Loucy (cell line): ENCODE results near the gene DKKL1.

Experiments used
- H2AFZ ChIP-seq: fragments of 200-600 bp; sonication (generic); 2 replicates; pipeline ENCODE4 v1.6.0; 2016; ENCODE audit warnings: antibody characterized with exemption, mild to moderate bottlenecking, low read length, moderate library complexity
- H3F3A ChIP-seq: fragments of 200-600 bp; 2 replicates; pipeline ENCODE4 v1.6.0; 2016; ENCODE audit warnings: antibody characterized with exemption, low read depth, mild to moderate bottlenecking
- H3K27me3 ChIP-seq: fragments of 200-600 bp; sonication (generic); 2 replicates; pipeline ENCODE4 v1.6.1; 2014; ENCODE audit warnings: low read length, mild to moderate bottlenecking; ENCODE audit not compliant: insufficient read depth, poor library complexity, severe bottlenecking
- H3K36me3 ChIP-seq: fragments of 200-600 bp; sonication (generic); 2 replicates; pipeline ENCODE4 v1.6.1; 2016; ENCODE audit warnings: low read length; ENCODE audit not compliant: insufficient read depth
- H3K4me1 ChIP-seq: fragments of 200-600 bp; sonication (generic); 2 replicates; pipeline ENCODE4 v1.5.1; 2014; ENCODE audit warnings: low read length, mild to moderate bottlenecking; ENCODE audit not compliant: insufficient read depth, poor library complexity, severe bottlenecking
- H3K4me2 ChIP-seq: fragments of 200-600 bp; sonication (generic); 2 replicates; pipeline ENCODE4 v1.6.0; 2014; ENCODE audit warnings: antibody characterized with exemption, low read length, low read depth, mild to moderate bottlenecking; ENCODE audit not compliant: poor library complexity, severe bottlenecking
- H3K4me3 ChIP-seq: fragments of 200-600 bp; sonication (generic); 2 replicates; pipeline ENCODE4 v1.5.1; 2014; ENCODE audit warnings: low read length, mild to moderate bottlenecking, mixed read lengths; ENCODE audit not compliant: poor library complexity, severe bottlenecking
- H3K79me2 ChIP-seq: fragments of 200-600 bp; sonication (generic); 2 replicates; pipeline ENCODE4 v1.6.1; 2014; ENCODE audit warnings: low read length; ENCODE audit not compliant: insufficient read depth
- H3K9ac ChIP-seq: fragments of 200-600 bp; sonication (generic); 2 replicates; pipeline ENCODE4 v1.6.0; 2014; ENCODE audit warnings: mild to moderate bottlenecking, low read depth, low read length, moderate library complexity; ENCODE audit not compliant: poor library complexity, severe bottlenecking
- H3K9me2 ChIP-seq: fragments of 200-600 bp; sonication (generic); replicated peaks from 2 replicates; pipeline ENCODE4 v1.6.1; 2016; ENCODE audit warnings: low read depth, low read length, mixed read lengths
- H3K9me3 ChIP-seq: fragments of 200-600 bp; sonication (generic); 2 replicates; pipeline ENCODE4 v1.6.1; 2014; ENCODE audit warnings: mild to moderate bottlenecking, antibody characterized with exemption, low read length, low read depth; ENCODE audit not compliant: insufficient read depth
- H4K20me1 ChIP-seq: fragments of 200-600 bp; sonication (generic); 2 replicates; pipeline ENCODE4 v1.6.0; 2014; ENCODE audit warnings: antibody characterized with exemption, low read length, mild to moderate bottlenecking; ENCODE audit not compliant: insufficient read depth, poor library complexity, severe bottlenecking
- EZH2phosphoT487 ChIP-seq: fragments of 200-600 bp; IDR thresholded peaks from 2 replicates; pipeline ENCODE4 v1.6.1; 2018; ENCODE audit warnings: antibody characterized with exemption, mild to moderate bottlenecking, moderate library complexity, borderline replicate concordance
- TF ChIP-seq, protein P1 (sequence below): fragments of 200-600 bp; sonication (generic); conservative IDR thresholded peaks from 2 replicates; pipeline ENCODE4 v1.5.1; 2014; ENCODE audit warnings: mild to moderate bottlenecking, antibody characterized with exemption, low read length

DKKL1 gene

DNA sequence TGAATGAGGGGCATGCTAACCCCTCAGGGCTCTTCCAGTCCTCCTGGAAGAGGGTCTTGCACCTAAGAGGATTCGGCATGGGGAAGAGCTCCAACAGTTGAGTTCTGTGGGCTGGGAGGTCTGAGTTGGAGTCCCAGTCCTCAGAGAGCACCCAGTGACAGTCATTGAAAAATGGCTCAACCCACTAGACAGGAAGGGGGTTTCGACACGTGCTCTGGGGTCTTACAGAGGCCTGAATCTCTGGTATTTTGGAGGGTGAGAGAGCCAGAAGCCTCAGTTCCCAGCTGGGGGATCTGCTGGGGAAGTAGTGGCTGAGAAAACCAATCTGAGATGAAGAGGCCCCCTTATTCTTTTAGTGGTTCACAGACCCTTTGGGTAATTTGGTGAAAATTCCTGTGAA, 50.6 kb downstream of the DKKL1 start:
- Histone ChIP-seq H3K36me3 (no peaks in the 10 kb centered on the region), H3K79me2 (no peaks in the 10 kb centered on the region), H3K9ac (peak overlapping the region; percentile 46), H3K4me2 (no peak overlapping the region), H3F3A (no peaks in the 10 kb centered on the region), H4K20me1 (no peaks in the 10 kb centered on the region), H3K4me3 (no peak overlapping the region), H3K27me3 (no peaks in the 10 kb centered on the region), H3K9me2 (no peaks in the 10 kb centered on the region), H2AFZ (no peak overlapping the region), H3K9me3 (no peaks in the 10 kb centered on the region), H3K4me1 (peaks cover 74% of the 10 kb centered on the region)
- TF ChIP-seq EZH2phosphoT487 = no peak
- TF ChIP-seq, protein P1, sequence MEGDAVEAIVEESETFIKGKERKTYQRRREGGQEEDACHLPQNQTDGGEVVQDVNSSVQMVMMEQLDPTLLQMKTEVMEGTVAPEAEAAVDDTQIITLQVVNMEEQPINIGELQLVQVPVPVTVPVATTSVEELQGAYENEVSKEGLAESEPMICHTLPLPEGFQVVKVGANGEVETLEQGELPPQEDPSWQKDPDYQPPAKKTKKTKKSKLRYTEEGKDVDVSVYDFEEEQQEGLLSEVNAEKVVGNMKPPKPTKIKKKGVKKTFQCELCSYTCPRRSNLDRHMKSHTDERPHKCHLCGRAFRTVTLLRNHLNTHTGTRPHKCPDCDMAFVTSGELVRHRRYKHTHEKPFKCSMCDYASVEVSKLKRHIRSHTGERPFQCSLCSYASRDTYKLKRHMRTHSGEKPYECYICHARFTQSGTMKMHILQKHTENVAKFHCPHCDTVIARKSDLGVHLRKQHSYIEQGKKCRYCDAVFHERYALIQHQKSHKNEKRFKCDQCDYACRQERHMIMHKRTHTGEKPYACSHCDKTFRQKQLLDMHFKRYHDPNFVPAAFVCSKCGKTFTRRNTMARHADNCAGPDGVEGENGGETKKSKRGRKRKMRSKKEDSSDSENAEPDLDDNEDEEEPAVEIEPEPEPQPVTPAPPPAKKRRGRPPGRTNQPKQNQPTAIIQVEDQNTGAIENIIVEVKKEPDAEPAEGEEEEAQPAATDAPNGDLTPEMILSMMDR = no peak

DNA sequence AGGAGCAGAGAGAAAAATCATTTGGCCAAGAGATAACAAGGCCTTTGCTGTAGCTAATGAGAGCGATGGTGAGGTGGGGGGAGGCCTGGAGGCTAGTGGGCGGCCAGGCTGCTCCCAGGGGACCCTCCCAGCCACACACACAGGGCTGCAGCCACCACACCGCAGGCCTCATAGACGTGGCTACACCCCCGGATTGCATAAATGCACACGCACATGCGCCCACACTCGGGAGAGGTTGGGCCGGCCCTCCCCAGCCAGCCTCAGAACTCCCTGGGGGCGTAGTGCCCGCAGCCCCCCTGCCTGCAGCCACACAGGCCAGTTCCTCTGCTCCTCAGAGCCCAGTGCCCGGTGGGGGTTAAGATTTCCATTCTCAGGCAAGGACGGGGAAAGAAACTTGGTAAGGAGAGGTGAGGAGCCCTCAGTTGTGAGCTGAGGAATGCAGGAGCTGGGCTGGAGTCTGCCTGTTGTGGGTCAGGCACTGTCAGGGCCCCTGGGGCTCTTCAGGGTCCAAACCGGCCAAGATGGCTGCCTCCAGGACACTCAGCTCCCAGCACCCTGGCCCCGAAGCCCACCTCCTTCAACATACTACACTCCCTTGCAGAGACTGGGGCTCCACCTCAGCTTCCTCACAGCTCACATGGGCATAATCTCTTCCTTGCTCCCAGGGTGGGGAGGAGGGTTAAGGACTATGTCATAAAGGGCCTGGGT, 51.6 kb downstream of the DKKL1 start:
- no peak overlapping the region for H2AFZ ChIP-seq
- no peak for TF ChIP-seq EZH2phosphoT487
- TF ChIP-seq, protein P1 = no peak
- peak overlapping the region; percentile 46 for H3K9ac ChIP-seq
- no peaks in the 10 kb centered on the region for H3K79me2 ChIP-seq
- no peaks in the 10 kb centered on the region for H4K20me1 ChIP-seq
- no peaks in the 10 kb centered on the region for H3K27me3 ChIP-seq
- H3K4me1 ChIP-seq = peaks cover 73% of the 10 kb centered on the region
- no peak overlapping the region for H3K4me3 ChIP-seq
- H3K9me3 ChIP-seq = no peaks in the 10 kb centered on the region
- H3K4me2 ChIP-seq = peak overlapping the region; percentile 20
- H3F3A ChIP-seq = no peaks in the 10 kb centered on the region
- no peaks in the 10 kb centered on the region for H3K9me2 ChIP-seq
- H3K36me3 ChIP-seq = no peaks in the 10 kb centered on the region

DNA sequence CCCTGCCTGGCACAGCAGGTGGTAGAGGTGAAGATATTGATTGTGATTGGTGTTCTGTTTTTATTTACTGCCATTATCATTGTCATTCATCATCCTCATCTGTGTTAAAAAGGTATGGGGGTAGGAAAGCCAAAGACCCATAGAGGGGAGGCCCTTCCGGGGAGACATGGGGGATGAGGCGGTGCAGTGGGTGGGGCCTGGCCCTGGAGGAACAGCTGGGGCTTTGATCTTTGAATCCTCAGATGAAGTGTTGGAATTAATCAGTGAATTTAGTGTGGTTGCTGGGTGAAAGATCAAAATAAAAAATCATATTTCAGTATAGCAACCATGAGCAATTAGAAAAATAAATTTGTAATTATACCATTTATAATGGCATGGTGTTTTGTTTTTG, 52.1 kb downstream of the DKKL1 start:
- Histone ChIP-seq H3F3A (no peaks in the 10 kb centered on the region), H3K4me3 (no peak overlapping the region), H3K27me3 (no peaks in the 10 kb centered on the region), H4K20me1 (no peaks in the 10 kb centered on the region), H3K9me2 (no peaks in the 10 kb centered on the region), H3K9me3 (no peaks in the 10 kb centered on the region), H3K4me2 (peak overlapping the region; percentile 20), H3K79me2 (no peaks in the 10 kb centered on the region), H2AFZ (no peak overlapping the region), H3K4me1 (peaks cover 73% of the 10 kb centered on the region), H3K9ac (peak overlapping the region; percentile 46), H3K36me3 (no peaks in the 10 kb centered on the region)
- no peak for TF ChIP-seq EZH2phosphoT487
- TF ChIP-seq, protein P1 = no peak
